GM19035 (cell line): ENCODE results near the gene CLDN5.

Source experiments
- ATAC-seq: cut with Tn5 transposase; IDR thresholded peaks from one replicate; pipeline ENCODE4 v1.9.1; 2021; ENCODE audit not compliant: unreplicated experiment

CLDN5 gene, protein sequence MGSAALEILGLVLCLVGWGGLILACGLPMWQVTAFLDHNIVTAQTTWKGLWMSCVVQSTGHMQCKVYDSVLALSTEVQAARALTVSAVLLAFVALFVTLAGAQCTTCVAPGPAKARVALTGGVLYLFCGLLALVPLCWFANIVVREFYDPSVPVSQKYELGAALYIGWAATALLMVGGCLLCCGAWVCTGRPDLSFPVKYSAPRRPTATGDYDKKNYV

GRCh38 chr22:19524170-19525115 is at the start of gene CLDN5:
TSS of gene CLDN5 (minus strand) at chr22:19524410. CDS start at chr22:19524255, 155 bp downstream.
- ATAC-seq, result no peak

DNA sequence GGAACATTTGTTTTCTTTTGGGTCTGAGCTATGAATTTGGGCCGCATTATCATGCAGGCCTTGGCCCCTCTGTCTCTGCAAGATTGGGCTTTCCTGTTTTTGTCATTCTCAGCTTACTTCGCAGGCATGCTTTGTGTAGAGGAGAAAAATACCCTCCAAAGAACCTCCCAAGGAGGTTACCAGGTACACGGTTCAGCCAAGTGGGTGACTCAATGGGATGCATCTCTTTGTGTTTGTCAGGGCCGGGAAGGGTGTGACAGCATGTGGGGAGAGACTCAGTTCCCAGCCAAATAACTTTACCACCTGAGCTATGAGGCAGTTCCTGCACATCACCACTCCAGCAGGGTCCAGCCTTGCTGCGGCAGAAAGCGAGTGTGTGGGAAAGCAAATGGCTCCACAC is 47.8 kb upstream of the CLDN5 start:
- no peak for ATAC-seq

DNA sequence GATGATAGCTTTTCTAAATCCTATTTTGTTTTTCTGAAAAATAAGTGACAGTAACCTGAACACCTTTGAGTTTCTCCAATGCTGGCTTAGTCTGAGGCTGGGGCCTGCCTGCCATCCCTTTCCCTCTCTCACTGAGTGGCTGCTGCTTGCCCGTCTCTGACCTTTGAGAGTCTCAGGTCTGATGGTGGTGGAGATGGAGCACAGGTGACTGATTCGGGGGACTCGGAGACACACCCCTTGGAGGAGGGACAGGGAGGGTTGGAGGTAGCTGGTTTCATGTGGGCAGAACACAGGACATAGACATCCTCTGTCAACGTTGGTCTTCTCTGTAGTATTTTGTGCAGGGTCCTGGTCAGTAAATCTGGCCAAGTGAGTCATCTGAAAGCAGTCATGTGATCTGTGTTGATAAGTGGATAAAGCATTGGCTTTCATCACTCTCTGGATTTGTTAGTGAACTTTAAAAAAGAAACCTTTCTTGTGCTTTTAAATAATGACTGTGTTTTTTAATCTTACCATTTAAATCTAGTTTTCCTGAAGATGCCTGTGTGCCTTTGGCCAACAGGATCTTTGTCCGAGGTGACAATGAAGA is 47.1 kb upstream of the CLDN5 start:
- no peak for ATAC-seq

GRCh38 chr22:19569976-19570375 is 45.8 kb upstream of the CLDN5 start:
- no peak for ATAC-seq

DNA sequence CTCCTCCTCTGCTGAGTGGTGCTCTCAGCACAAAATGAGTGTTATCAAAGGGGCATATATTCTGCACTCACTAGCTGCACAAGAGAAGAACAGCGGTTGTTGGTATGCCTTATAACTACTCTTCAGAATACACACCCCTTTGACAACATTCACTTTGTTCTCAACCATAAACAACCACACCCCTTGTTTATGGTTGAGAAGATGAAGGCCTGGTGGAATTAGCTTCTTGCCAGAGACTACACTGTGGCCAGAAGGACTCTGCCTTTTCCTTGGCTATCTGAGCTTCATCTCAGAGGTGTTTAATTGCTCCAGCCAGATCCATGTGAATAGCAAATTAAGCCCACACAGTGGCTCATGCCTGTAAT is 45.0 kb upstream of the CLDN5 start:
- no peak for ATAC-seq

DNA sequence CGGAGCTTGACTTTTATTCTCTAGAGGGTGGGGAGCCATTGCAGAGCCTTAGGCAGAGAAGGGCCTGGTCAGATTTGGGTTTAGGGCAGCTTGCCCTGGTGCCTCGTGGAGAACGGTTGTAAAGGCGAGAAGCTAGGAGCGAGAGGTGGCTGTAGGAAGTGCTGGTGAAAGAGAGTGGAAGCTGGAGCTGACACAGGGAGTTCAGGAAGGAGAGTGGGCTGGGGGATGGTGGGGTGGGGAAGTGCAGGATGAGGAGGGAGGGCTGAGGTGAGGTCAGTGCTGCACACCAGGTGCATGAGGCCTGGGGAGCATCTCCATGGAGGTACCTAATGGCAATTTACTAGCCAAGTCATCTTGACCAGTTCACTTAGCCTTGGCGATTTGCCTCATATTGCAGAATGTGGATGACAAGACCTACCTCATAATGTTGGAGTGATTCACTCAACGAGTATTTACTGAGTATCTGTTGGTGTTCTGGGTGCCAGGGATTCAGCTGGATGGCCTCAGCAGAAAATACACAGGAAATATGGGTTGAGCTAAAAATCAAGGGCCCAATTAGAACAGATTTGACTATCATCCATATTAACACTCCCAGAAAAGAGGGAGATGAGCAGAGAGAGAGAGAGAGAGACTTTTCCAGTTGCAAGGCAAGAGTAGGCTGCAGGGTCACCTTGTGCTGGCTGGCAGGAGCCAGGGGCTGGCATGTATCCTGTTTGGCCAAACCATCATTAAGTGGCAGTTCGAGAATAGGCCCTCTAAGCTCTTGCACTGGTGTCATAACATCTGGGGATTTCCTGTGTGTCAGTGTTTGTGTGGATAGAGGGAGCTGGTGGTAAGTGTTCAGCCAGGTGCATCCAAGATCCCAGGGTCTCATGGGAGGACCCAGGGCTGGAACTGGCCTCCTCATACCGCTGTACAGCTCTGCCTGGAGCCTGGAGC is 44.4 kb upstream of the CLDN5 start:
- no peak for ATAC-seq

DNA sequence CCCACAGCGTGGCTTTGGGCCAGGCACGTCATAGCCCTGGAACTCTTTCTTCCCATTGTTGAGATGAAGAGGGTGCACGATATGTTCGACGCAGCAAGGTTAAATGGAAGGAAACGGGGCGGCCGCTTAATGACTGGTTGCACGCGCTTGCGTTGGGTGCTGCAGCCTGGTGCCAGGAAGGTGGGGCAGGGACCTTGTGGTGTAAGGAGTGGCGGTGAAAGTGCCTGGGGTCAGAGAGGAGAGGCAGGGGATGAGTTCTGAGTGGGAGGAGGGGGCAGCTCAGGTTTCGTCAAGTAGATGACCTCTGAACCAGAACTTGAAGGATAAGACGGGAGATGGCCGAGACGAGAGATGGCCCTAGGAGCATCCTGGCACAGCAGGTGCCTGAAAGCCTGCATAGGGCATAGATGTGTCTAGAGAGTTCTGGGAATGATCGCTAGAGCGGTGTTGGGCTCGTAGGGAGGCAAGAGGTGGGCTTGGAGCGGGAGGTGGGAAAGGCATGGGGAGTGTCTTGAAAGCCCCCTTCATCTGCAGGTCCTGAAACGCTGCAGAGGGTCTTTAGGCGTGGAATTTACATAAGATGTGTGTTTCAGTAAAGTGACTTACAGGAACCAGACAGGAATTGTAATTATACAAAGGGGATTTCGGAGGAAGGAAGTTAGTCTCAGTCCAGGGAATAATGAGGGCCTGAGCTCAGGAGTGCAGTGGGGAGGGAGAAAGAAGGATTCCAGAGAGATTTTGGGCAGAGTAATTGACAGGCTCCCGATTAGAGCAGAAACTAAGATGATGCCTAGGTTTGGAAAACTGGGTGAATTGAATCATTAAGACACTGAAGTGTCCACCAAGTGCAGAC is 43.2 kb upstream of the CLDN5 start:
- ATAC-seq, result no peak

DNA sequence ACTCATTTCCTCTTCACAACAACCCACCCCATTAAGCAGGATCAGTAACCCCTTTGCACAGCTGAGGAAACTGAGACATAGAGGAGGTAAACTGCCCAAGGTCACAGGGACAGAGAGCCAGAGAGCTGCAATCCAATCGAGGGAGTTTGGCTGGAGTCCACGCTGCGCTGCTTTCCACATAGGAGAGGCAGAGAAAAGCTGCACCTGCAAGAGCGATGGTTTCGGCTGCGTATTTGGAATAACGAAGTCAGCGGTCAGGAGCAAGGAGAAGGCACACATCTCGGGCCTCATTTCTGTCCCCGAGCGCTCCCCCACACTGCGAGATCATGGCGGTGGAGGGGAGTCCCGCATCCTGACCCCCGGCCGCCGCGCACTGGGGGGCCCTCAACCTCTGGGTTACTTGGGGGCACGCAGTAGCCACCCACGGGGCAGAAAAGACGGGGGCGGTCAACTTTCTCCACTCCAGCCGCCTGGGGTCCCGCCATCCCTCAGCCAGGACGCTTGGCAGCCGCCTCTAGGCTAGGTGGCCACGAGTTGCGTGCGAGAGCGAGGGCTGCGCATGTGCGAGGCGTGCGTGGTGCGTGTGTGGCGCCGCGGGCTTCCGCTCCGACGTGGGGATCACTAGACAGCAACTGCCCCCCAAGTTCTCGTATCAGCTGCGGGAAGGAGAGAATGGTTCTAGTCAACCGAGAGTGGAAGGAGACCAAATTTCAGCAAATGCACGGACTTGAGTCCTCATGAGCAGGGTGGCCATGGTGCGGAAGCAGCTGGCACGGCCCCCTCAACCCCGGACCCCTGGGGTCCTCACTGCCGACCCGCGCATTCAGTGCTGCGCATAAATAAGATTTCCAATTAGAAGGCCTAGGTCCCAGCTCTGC is 42.3 kb upstream of the CLDN5 start:
- no peak for ATAC-seq

- no peak for ATAC-seq
These were observed 41.4 kb upstream of the CLDN5 start for GRCh38 chr22:19565382-19566278.

- no peak for ATAC-seq
These were observed 35.7 kb upstream of the CLDN5 start for GRCh38 chr22:19559956-19560355.

DNA sequence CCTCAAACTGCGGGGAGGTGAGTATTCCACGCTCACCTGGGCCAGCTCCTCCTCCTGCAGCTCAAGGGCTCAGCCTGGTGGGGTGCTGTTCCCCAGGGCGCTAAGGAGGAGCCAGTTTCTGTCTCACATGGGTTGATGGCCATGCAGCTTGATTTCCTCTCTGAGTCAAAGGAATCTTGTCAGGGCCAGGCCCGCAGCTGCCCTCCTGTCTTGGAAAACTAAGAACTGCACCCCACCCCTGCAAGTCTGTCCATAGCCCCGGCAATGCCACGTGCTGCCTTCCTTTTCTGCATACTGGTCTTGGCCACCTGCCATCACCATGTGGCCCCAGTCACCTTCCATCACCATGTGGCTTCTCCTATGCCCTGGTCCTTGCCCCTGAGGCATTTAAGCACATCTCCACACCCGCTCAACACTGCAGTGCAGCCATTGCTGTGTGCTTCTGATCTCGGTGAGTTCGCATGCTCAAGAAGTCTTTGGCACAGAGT is 35.2 kb upstream of the CLDN5 start:
- no peak for ATAC-seq

DNA sequence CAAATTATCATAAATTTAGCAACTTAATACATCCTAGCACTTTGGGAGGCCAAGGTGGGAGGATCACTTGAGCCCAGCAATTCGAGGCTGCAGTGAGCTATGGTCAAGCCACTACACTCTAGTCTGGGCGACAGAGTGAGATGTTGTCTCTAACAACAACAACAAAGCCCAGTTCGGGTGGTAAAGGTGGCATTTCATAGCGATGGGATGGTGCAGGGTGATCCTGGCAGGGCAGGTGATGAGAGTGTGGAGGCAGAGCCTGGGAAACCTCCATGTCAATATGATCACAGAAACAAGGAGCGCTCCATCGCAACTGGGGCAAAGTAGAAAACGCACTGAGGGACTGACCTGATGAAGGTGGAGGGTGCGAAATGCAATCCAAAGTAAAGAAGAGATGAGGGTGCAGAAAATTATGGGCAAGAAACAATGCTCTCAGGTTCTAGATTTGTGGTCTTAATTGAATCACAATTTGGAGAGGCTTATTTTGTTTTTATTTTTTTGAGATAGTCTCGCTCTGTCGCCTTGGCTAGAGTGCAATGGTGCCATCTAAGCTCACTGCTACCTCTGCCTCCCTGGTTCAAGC is 32.8 kb upstream of the CLDN5 start:
- ATAC-seq, result no peak

DNA sequence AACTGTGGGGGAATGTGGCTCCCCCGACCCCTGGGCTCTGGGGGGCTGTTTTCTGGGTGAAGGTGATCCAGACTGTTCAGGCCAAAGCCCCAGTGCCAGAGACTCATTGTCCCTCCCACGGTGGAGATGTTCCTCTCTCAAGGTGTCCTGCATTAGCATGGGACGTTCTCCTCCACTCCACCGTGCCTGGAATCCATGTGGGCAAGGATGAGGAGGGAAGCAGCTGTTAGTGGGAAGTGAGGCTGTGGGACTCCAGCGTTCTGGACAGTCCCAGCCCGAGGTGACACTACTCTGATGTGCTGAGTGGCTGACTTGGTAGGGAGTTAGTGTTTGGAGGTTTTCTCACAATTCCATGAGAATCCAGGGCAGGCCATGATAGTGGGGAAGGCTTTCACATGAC is 31.4 kb upstream of the CLDN5 start:
- ATAC-seq, result no peak

DNA sequence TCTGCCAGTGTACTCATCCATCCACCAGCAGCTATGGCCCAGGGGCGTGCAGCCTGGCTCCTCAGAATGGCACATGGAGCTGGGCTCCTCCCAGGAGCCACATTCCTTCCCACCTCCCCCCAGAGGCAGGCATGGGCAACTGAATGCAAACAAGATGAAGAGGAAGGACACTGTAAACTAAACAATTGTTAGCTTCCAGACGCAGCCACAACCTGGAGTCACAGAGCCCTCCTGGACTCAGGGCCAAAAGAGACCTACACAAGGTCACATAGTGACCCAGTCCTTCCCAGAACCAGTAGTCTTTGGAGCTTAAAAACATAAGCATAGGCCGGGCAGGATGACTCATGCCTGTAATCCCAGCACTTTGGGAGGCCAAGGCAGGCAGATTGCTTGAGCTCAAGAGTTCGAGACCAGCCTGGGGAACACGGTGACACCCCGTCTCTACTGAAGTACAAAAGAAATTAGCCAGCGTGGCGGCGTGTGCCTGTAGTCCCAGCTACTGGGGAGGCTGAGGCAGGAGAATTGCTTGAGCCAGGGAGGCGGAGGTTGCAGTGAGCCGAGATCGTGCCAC is 30.7 kb upstream of the CLDN5 start:
- ATAC-seq, result no peak

- no peak for ATAC-seq
These were observed 29.0 kb upstream of the CLDN5 start for GRCh38 chr22:19553201-19553600.

DNA sequence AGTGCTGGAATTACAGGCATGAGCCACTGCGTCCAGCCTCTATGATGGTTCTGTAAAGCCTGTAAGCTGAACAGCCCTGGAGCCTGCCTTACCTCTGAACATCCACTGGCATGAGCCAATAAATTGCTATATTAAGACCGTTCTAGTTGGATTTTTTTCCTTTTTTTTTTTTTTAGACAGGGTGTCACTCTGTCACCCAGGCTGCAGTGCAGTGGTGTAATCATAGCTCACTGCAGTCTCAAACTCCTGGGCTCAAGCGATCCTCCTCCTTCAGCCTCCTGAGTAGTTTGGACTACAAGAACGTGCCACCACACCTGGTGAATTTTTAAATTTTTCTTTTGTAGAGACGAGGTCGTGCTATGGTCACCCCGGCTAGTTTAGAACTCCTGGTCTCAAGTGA is 26.2 kb upstream of the CLDN5 start:
- ATAC-seq, result no peak

- ATAC-seq, result no peak
These were observed 25.2 kb upstream of the CLDN5 start for GRCh38 chr22:19549428-19549827.
